Tibial nerve (tissue), 4 donors: Measurements from ENCODE around the gene TLE4. TPM values are rescaled to one million over a fixed set of nuclear protein-coding genes. Genes with fewer than 3 reads are reported as not detected.

ENCODE experiments used
- DNase-seq, 2 donors: peaks; one replicate each; pipeline ENCODE4 v3.0.0-alpha.2; 2019; ENCODE audit warnings: low spot score in 2 of 2
- H3K27ac ChIP-seq, 4 donors: fragments of 200-600 bp; sonication (generic) in 3 of 4; one replicate each; pipeline ENCODE4 v1.5.1; 2017 to 2019; ENCODE audit warnings: mild to moderate bottlenecking in 1 of 4
- H3K27me3 ChIP-seq, 2 donors: fragments of 200-600 bp; sonication (generic) in 1 of 2; one replicate each; pipeline versions ENCODE4 v1.5.1 to v1.6.0; 2017 to 2019
- H3K36me3 ChIP-seq, 3 donors: fragments of 200-600 bp; sonication (generic); one replicate each; pipeline ENCODE4 v1.5.1; 2018 to 2019
- H3K4me1 ChIP-seq, 4 donors: fragments of 200-600 bp; sonication (generic) in 3 of 4; one replicate each; pipeline ENCODE4 v1.5.1; 2017 to 2019
- H3K4me3 ChIP-seq, 4 donors: fragments of 200-600 bp; sonication (generic) in 3 of 4; one replicate each; pipeline ENCODE4 v1.5.1; 2017 to 2019; ENCODE audit warnings: mild to moderate bottlenecking in 1 of 4, moderate library complexity in 1 of 4
- H3K9me3 ChIP-seq, 4 donors: fragments of 200-600 bp; sonication (generic) in 3 of 4; one replicate each; pipeline ENCODE4 v1.5.1; 2017 to 2019
- CTCF ChIP-seq, 5 experiments: fragments of 200-600 bp in 3 of 5; fragments of 450-650 bp in 2 of 5; sonication (generic) in 3 of 5; IDR thresholded peaks; one replicate each; pipeline ENCODE4 v1.5.1; 2016 to 2019; ENCODE audit warnings: antibody characterized with exemption in 5 of 5, mild to moderate bottlenecking in 3 of 5, moderate library complexity in 2 of 5
- EP300 ChIP-seq, 2 donors: sonication (generic); formaldehyde crosslinking; IDR thresholded peaks; one replicate each; pipeline ENCODE4 v1.6.1; 2017; ENCODE audit warnings: antibody characterized with exemption in 2 of 2, mild to moderate bottlenecking in 1 of 2
- POLR2A ChIP-seq, 2 donors: fragments of 450-650 bp; IDR thresholded peaks; one replicate each; pipeline ENCODE4 v1.6.1; 2017; ENCODE audit warnings: antibody characterized with exemption in 2 of 2, mild to moderate bottlenecking in 2 of 2, moderate library complexity in 2 of 2
- WGBS, 2 donors: methylation state at CpG; one replicate each; pipeline ENCODE4 v1.1.5; 2018; 5-methylcytosine and 5-hydroxymethylcytosine counted together
- total RNA-seq, 4 donors: library from RNA; depleted of rRNA; stranded (reverse); fragments of >200 nt; gene quantifications; one replicate each; pipeline ENCODE4 v1.1.0, GENCODE V29; 2016

TLE4 gene
- total RNA-seq = 10 to 100 TPM; 28.0 to 34.3 (median 29.8) TPM

- peak; percentile 99 for DNase-seq
- H3K4me3 ChIP-seq = peak within 1 kb of the TSS; percentile 73 to 99 (median 79)
- TF ChIP-seq CTCF (IDR thresholded peaks at IDR 0.05) = peak in 2 of 5 experiments; percentile 17 to 34
- peak; percentile 81 to 100 for TF ChIP-seq EP300 (IDR thresholded peaks at IDR 0.05)
- peak; percentile 94 to 96 for TF ChIP-seq POLR2A (IDR thresholded peaks at IDR 0.05)
- H3K27ac ChIP-seq = peak within 1 kb of the TSS; percentile 80 to 94 (median 92)
- peaks cover 0 to 32% (median 0%) of the 10 kb centered on the region in 4 donors for H3K4me1 ChIP-seq
- no peaks in the 10 kb centered on the region for H3K9me3 ChIP-seq
- 0 to 1% methylated on average over 30 to 44 of the region's 48 CpGs for WGBS, 2 donors
- no peaks in the 10 kb centered on the region for H3K27me3 ChIP-seq
- H3K36me3 ChIP-seq = no peaks in the 10 kb centered on the region
Measured at GRCh38 chr9:79571309-79572031, at the start of gene TLE4. Gene TLE4 (plus strand): TSS chr9:79571965. CDS start chr9:79572791, 826 bp downstream.

- DNase-seq = no peak
- Histone ChIP-seq H3K36me3 (no peaks in the 10 kb centered on the region), H3K27ac (no peak overlapping the region), H3K4me1 (no peaks in the 10 kb centered on the region), H3K4me3 (no peak overlapping the region), H3K27me3 (no peaks in the 10 kb centered on the region), H3K9me3 (peaks cover 0 to 6% (median 0%) of the 10 kb centered on the region in 4 donors)
- 85 to 95% methylated on average over 4 of the region's 4 CpGs for WGBS, 2 donors
- TF ChIP-seq CTCF (IDR thresholded peaks at IDR 0.05) (no peak), EP300 (IDR thresholded peaks at IDR 0.05) (no peak), POLR2A (IDR thresholded peaks at IDR 0.05) (no peak)
Measured at GRCh38 chr9:79522793-79523192, 49.0 kb upstream of the TLE4 start.

- H3K27me3 ChIP-seq = no peaks in the 10 kb centered on the region
- no peak overlapping the region for H3K4me3 ChIP-seq
- TF ChIP-seq EP300 (IDR thresholded peaks at IDR 0.05) = no peak
- no peak for TF ChIP-seq CTCF (IDR thresholded peaks at IDR 0.05)
- no peak for TF ChIP-seq POLR2A (IDR thresholded peaks at IDR 0.05)
Measured at GRCh38 chr9:79524266-79524665, 47.5 kb upstream of the TLE4 start.

GRCh38 chr9:79526149-79526672, 45.6 kb upstream of the TLE4 start:
- no peak for DNase-seq
- Histone ChIP-seq H3K4me1 (no peaks in the 10 kb centered on the region), H3K9me3 (peaks cover 0 to 6% (median 0%) of the 10 kb centered on the region in 4 donors), H3K36me3 (no peaks in the 10 kb centered on the region), H3K4me3 (no peak overlapping the region), H3K27me3 (no peaks in the 10 kb centered on the region), H3K27ac (no peak overlapping the region)
- 88 to 91% methylated on average over 1 of the region's 1 CpG for WGBS, 2 donors
- TF ChIP-seq EP300 (IDR thresholded peaks at IDR 0.05) = no peak
- no peak for TF ChIP-seq CTCF (IDR thresholded peaks at IDR 0.05)
- TF ChIP-seq POLR2A (IDR thresholded peaks at IDR 0.05) = no peak

More at GRCh38 chr9:79524266-79524665, 47.5 kb upstream of the TLE4 start:
- Histone ChIP-seq H3K36me3 (no peaks in the 10 kb centered on the region), H3K4me1 (no peaks in the 10 kb centered on the region), H3K9me3 (peaks cover 0 to 6% (median 0%) of the 10 kb centered on the region in 4 donors), H3K27ac (no peak overlapping the region)
- no peak for DNase-seq

GRCh38 chr9:79535534-79535933, 36.2 kb upstream of the TLE4 start:
- TF ChIP-seq EP300 (IDR thresholded peaks at IDR 0.05) = no peak
- TF ChIP-seq CTCF (IDR thresholded peaks at IDR 0.05) = no peak
- no peak for TF ChIP-seq POLR2A (IDR thresholded peaks at IDR 0.05)
- H3K27me3 ChIP-seq = no peaks in the 10 kb centered on the region
- no peak for DNase-seq
- 89 to 100% methylated on average over 1 of the region's 1 CpG for WGBS, 2 donors
- H3K36me3 ChIP-seq = no peaks in the 10 kb centered on the region
- no peak overlapping the region for H3K27ac ChIP-seq
- H3K4me3 ChIP-seq = no peak overlapping the region
- H3K9me3 ChIP-seq = peaks cover 0 to 6% (median 0%) of the 10 kb centered on the region in 4 donors
- no peaks in the 10 kb centered on the region for H3K4me1 ChIP-seq
